GM12873 (cell line): ENCODE data around the gene EPHX1.

Experiments used
- CTCF ChIP-seq: IDR thresholded peaks from 2 replicates; pipeline ENCODE4 v1.5.1; 2012; ENCODE audit warnings: low read depth, mild to moderate bottlenecking, moderate library complexity, low read length, control low read depth; ENCODE audit not compliant: insufficient read depth; ENCODE audit errors: missing control alignments

Gene EPHX1

DNA sequence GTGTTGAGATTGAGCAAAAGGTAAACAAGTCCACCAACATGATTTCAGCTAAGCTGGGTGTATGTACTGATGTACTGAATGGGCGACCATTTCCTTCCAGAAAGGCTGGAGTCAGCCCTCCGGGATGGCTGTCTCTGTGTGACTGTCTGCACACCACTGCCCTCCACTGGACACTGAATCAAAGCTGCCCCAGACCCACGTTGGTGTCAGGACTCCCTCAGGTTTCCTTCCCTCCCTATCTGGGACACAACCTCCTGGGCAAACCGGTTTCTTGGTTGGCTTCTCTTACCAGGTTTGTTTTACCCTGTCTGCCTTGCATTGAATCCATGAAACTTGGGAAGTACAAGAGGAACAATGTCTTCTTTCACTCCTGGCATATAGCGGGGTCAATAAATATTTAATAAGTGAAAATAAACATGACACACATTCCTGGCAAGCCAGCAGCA lies 37.6 kb upstream of the EPHX1 start:
- TF ChIP-seq CTCF, result peak; percentile 79

- no peak for TF ChIP-seq CTCF
Measured at GRCh38 chr1:225772848-225773247, 37.1 kb upstream of the EPHX1 start.

DNA sequence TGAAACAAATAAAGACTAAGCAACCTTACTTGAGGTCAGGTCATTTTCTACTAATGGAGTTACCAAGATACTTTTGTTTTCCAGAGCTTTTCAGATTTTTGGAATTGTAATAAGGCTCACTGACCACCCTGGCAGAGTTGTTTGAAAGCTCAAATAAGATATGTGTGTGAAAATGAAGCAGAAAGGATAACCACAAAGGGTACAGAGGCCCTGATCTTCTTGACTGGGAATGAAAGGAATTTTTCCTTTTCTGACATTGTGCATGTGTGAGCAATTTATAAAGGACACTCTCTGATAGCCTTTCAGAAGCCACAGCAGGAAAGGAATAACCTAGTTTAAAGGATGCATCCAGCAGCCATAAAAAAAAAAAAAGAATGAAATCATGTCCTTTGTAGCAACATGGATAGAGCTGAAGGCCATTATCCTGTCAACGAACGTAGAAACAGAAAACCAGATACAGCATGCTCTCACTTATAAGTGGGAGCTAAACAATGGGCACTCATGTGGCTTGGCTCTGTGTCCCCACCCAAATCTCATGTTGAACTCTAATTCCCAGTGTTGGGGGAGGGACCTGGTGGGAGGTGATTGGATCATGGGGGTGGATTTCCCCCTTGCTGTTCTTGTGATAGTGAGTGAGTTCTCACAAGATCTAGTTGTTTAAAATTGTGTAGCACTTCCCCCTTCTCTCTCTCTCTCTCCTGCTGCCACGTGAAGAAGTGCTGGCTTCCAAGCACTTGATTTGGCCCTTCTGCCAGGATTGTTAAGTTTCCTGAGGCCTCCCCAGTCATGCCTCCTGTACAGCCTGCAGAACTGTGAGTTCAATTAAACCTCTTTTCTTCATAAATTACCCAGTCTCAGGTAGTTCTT lies 35.4 kb upstream of the EPHX1 start:
- no peak for TF ChIP-seq CTCF

DNA sequence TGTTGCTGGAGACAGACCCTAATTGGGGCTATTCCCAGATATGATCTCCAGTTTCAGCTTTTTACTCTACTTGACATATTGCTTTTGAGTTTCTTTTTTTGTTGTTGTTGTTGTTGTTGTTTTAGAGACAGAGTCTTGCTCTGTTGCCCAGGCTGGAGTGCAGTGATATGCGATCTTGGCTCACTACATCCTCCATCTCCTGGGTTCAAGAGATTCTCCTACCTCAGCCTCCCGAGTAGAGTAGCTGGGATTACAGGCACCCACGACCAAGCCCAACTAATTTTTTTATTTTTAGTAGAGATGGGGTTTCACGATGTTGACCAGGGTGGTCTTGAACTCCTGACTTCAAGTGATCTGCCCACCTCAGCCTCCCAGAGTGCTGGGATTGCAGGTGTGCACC lies 33.6 kb upstream of the EPHX1 start:
- no peak for TF ChIP-seq CTCF

DNA sequence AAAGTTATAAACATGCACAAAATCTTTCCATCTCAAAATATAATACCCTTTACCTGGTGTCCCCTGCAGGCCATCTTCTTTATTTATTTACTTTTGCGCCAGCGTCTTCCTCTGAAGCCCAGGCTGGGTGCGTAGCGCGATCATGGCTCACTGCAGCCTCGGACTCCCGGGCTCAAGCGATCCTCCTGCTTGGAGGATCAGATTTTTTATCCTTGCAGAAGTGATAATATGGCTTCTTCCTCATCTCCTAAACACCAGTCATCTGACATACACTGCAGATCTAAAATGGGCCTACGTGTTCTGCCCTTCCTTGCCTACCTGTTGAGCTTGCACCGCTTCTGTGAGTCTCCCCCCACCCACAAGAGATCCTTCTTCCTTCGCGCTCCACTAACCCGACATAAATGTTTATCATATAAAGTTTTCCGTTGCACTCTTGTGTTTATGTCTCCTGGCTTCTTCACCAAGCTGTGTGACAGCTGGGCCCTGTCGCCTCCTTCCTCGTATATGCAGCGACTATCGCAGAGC lies 32.8 kb upstream of the EPHX1 start:
- TF ChIP-seq CTCF, result no peak

DNA sequence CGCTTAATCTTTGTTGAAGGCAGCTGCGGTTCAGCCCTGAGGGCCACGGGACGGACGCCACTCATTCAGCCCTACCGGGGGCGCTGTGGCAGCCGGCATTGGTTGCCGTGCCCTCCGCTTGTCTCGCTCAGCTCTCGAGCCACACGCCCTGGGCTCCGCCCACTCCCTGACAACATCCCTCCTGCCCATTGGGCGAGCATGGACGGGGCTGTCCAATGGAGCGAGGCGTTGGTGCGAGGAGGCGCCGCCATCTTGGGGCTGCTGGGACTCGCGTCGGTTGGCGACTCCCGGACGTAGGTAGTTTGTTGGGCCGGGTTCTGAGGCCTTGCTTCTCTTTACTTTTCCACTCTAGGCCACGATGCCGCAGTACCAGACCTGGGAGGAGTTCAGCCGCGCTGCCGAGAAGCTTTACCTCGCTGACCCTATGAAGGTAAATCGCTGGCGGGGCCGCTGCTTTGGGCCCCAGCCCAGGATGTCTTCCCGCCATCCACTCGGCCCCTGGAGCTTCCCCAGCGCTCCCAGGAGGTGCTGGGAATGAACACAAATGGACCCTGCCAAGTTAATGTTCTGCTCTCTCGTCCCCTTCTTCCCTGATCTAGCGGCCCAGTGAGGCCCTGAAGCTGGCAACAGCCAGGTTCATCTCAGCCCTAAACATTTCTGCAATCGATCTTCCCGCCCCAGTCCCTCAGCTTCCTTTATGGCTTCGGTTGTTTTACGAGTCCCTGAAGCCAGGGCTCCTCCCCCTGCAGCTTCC lies 32.2 kb upstream of the EPHX1 start, which contains the start of gene SRP9:
Gene SRP9 (plus strand): TSS at position 244 of the 754 bp plus-strand sequence. CDS start 115 bp downstream, at position 359.
- peak; percentile 91 for TF ChIP-seq CTCF

GRCh38 chr1:225778337-225778669 lies 31.6 kb upstream of the EPHX1 start:
- TF ChIP-seq CTCF, result no peak
